Measurements from ENCODE around the gene CWC27.
"Not testable (repeated sequence)": the region's sequence is repeated elsewhere in the genome, so short reads cannot be mapped to it uniquely, and the experiment has no call there.

DNA sequence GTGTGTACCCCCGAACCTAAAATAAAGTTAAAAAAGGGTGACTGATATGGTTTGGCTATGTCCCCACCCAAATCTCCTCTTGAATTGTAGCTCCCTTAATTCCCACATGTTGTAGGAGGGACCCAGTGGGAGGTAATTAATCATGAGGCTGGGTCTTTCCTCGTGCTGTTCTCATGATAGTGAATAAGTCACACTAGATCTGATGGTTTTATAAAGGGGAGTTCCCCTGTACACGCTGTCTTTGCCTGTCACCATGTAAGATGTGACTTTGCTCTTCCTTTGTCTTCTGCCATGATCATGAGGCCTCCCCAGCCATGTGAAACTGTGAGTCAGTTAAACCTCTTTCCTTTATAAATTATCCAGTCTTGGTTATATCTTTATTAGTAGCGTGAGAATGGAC is 50.6 kb downstream of the CWC27 start:
- TF ChIP-seq ZNF354C (tag by site-specific recombination; IDR thresholded peaks at IDR 0.05; ENCODE audit: borderline replicate concordance, low read depth); ZNF423 (tag by site-specific recombination; IDR thresholded peaks at IDR 0.05); ZNF561 (tag by site-specific recombination; IDR thresholded peaks at IDR 0.05; ENCODE audit: borderline replicate concordance); ZBTB20 (tag by site-specific recombination; IDR thresholded peaks at IDR 0.05); ZBTB49 (tag by site-specific recombination; IDR thresholded peaks at IDR 0.05; ENCODE audit: low read depth): not testable (repeated sequence)
- TF ChIP-seq, protein P1, sequence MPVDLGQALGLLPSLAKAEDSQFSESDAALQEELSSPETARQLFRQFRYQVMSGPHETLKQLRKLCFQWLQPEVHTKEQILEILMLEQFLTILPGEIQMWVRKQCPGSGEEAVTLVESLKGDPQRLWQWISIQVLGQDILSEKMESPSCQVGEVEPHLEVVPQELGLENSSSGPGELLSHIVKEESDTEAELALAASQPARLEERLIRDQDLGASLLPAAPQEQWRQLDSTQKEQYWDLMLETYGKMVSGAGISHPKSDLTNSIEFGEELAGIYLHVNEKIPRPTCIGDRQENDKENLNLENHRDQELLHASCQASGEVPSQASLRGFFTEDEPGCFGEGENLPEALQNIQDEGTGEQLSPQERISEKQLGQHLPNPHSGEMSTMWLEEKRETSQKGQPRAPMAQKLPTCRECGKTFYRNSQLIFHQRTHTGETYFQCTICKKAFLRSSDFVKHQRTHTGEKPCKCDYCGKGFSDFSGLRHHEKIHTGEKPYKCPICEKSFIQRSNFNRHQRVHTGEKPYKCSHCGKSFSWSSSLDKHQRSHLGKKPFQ (tag by site-specific recombination; IDR thresholded peaks at IDR 0.05), result not testable (repeated sequence)
- TF ChIP-seq, protein P2, sequence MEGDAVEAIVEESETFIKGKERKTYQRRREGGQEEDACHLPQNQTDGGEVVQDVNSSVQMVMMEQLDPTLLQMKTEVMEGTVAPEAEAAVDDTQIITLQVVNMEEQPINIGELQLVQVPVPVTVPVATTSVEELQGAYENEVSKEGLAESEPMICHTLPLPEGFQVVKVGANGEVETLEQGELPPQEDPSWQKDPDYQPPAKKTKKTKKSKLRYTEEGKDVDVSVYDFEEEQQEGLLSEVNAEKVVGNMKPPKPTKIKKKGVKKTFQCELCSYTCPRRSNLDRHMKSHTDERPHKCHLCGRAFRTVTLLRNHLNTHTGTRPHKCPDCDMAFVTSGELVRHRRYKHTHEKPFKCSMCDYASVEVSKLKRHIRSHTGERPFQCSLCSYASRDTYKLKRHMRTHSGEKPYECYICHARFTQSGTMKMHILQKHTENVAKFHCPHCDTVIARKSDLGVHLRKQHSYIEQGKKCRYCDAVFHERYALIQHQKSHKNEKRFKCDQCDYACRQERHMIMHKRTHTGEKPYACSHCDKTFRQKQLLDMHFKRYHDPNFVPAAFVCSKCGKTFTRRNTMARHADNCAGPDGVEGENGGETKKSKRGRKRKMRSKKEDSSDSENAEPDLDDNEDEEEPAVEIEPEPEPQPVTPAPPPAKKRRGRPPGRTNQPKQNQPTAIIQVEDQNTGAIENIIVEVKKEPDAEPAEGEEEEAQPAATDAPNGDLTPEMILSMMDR (tag by site-specific recombination; IDR thresholded peaks at IDR 0.05), result not testable (repeated sequence)
